ENCODE measurements around the gene VGLL4.

The VGLL4 gene

GRCh38 chr3:11562277-11562881 is 81.3 kb downstream of the VGLL4 start:
- TF ChIP-seq TEAD4 (IDR thresholded peaks at IDR 0.05) = no peak
- TF ChIP-seq EGR1 (IDR thresholded peaks at IDR 0.05) = no peak
- no peak for TF ChIP-seq REST (IDR thresholded peaks at IDR 0.05; ENCODE audit: low read depth)
- no peak for TF ChIP-seq YY1 (IDR thresholded peaks at IDR 0.05; ENCODE audit: low read depth)
- TF ChIP-seq NFIC (IDR thresholded peaks at IDR 0.05) = no peak
- no peak for TF ChIP-seq EP300 (IDR thresholded peaks at IDR 0.05; ENCODE audit: borderline replicate concordance)
- TF ChIP-seq TAF1 (IDR thresholded peaks at IDR 0.05; ENCODE audit: low read depth) = no peak

- no peak for TF ChIP-seq EGR1 (IDR thresholded peaks at IDR 0.05)
- no peak for TF ChIP-seq TEAD4 (IDR thresholded peaks at IDR 0.05)
- no peak for TF ChIP-seq NFIC (IDR thresholded peaks at IDR 0.05)
- no peak for TF ChIP-seq TAF1 (IDR thresholded peaks at IDR 0.05; ENCODE audit: low read depth)
- no peak for TF ChIP-seq CEBPB (IDR thresholded peaks at IDR 0.05)
- TF ChIP-seq, protein P1, sequence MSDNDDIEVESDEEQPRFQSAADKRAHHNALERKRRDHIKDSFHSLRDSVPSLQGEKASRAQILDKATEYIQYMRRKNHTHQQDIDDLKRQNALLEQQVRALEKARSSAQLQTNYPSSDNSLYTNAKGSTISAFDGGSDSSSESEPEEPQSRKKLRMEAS (IDR thresholded peaks at IDR 0.05) = no peak
- no peak for TF ChIP-seq FOXM1 (IDR thresholded peaks at IDR 0.05; ENCODE audit: borderline replicate concordance, low read depth)
- no peak for TF ChIP-seq TCF12 (IDR thresholded peaks at IDR 0.05; ENCODE audit: low read depth)
- TF ChIP-seq CREB1 (IDR thresholded peaks at IDR 0.05; ENCODE audit: low read depth) = no peak
- TF ChIP-seq YY1 (IDR thresholded peaks at IDR 0.05; ENCODE audit: low read depth) = no peak
- TF ChIP-seq ZBTB7A (IDR thresholded peaks at IDR 0.05; ENCODE audit: low read depth) = no peak
- no peak for TF ChIP-seq REST (IDR thresholded peaks at IDR 0.05; ENCODE audit: low read depth)
- no peak for TF ChIP-seq RAD21 (IDR thresholded peaks at IDR 0.05; ENCODE audit: low read depth)
- no peak for TF ChIP-seq EP300 (IDR thresholded peaks at IDR 0.05; ENCODE audit: borderline replicate concordance)
- TF ChIP-seq, protein P2, sequence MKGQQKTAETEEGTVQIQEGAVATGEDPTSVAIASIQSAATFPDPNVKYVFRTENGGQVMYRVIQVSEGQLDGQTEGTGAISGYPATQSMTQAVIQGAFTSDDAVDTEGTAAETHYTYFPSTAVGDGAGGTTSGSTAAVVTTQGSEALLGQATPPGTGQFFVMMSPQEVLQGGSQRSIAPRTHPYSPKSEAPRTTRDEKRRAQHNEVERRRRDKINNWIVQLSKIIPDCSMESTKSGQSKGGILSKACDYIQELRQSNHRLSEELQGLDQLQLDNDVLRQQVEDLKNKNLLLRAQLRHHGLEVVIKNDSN (IDR thresholded peaks at IDR 0.05) = no peak
These were observed 83.0 kb downstream of the VGLL4 start for GRCh38 chr3:11560746-11561145.

- TF ChIP-seq NFIC (IDR thresholded peaks at IDR 0.05) (no peak), ZBTB7A (IDR thresholded peaks at IDR 0.05; ENCODE audit: low read depth) (no peak), TCF12 (IDR thresholded peaks at IDR 0.05; ENCODE audit: low read depth) (no peak), TEAD4 (IDR thresholded peaks at IDR 0.05) (no peak), CREB1 (IDR thresholded peaks at IDR 0.05; ENCODE audit: low read depth) (no peak), YY1 (IDR thresholded peaks at IDR 0.05; ENCODE audit: low read depth) (no peak), REST (IDR thresholded peaks at IDR 0.05; ENCODE audit: low read depth) (no peak), RAD21 (IDR thresholded peaks at IDR 0.05; ENCODE audit: low read depth) (no peak), EGR1 (IDR thresholded peaks at IDR 0.05) (no peak), CEBPB (IDR thresholded peaks at IDR 0.05) (no peak)
- TF ChIP-seq, protein P2 (IDR thresholded peaks at IDR 0.05) = no peak
- TF ChIP-seq, protein P1 (IDR thresholded peaks at IDR 0.05) = no peak
These were observed 83.7 kb downstream of the VGLL4 start for GRCh38 chr3:11559816-11560633.

Measured in Ishikawa (cell line).